SK-N-MC (cell line): Measurements from ENCODE around the gene CHN1.
A peak's percentile ranks its signal among the peaks of the same experiment; 100 is the strongest.

ENCODE experiments used
- DNase-seq: peaks from one replicate; pipeline ENCODE4 v3.0.0-alpha.2; 2011; ENCODE audit warnings: low read depth, low spot score
- H3K27ac ChIP-seq: fragments of 200-600 bp; sonication (generic); 2 replicates; pipeline ENCODE4 v1.5.1; 2016; ENCODE audit warnings: mixed run types
- H3K36me3 ChIP-seq: fragments of 200-600 bp; sonication (generic); 2 replicates; pipeline ENCODE4 v1.6.1; 2017; ENCODE audit warnings: antibody characterized with exemption, low read length, mixed read lengths; ENCODE audit not compliant: insufficient read depth
- H3K4me3 ChIP-seq: fragments of 200-600 bp; sonication (generic); 2 replicates; pipeline ENCODE4 v1.5.1; 2016
- H3K9ac ChIP-seq: fragments of 200-600 bp; sonication (generic); 2 replicates; pipeline ENCODE4 v1.8.0; 2017; ENCODE audit warnings: mixed run types, mixed read lengths; ENCODE audit not compliant: insufficient read length
- H3K9me3 ChIP-seq: fragments of 200-600 bp; sonication (generic); 2 replicates; pipeline ENCODE4 v1.6.1; 2017; ENCODE audit warnings: low read depth, mild to moderate bottlenecking, antibody characterized with exemption, low read length, moderate library complexity, mixed read lengths
- EZH2 ChIP-seq: fragments of 200-600 bp; sonication (generic); IDR thresholded peaks from one replicate; pipeline ENCODE4 v1.6.1; 2017; ENCODE audit warnings: antibody characterized with exemption
- FOXP2 ChIP-seq: optimal IDR thresholded peaks from 2 replicates; pipeline ENCODE3; 2011; ENCODE audit warnings: mild to moderate bottlenecking, moderate library complexity; ENCODE audit not compliant: insufficient read depth; ENCODE audit errors: extremely low read length, control extremely low read depth
- POLR2AphosphoS5 ChIP-seq: IDR thresholded peaks from 2 replicates; pipeline ENCODE4 v1.6.1; 2012; ENCODE audit warnings: mild to moderate bottlenecking, low read depth, low read length, borderline replicate concordance

The CHN1 gene

DNA sequence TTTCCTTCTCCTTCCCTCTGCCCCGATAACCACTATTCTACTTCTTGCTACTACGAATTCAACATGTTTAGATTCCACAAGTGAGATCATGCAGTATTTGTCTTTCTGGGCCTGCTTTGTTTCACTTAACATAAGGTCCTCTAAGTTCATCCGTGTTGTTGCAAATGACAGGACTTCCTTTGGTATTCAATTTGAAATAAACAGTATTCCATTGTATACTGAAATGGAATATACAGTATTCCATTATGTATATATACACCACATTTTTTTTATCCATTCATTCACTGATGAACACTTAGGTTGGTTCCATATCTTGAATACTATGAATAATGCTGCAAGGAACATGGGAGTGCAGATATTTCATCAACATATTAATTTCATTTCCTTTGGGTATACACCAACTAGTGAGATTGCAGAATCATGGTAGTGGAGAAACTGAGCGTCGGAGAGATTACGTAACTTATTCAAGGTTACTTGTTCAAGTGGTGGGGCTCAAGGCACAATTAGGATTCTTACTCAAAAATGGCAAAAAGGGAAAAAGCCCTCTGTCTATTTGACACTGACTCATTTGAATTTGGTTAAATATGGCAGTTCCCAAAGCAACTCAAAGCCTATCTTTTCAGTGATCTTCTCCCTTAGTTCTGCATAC is 85.1 kb downstream of the CHN1 start:
- DNase-seq = no peak
- Histone ChIP-seq H3K27ac (no peak overlapping the region), H3K9ac (no peak overlapping the region), H3K36me3 (0 out of 2 replicates have a peak, but pooled peaks cover 9% of the 10 kb centered on the region), H3K4me3 (no peak overlapping the region), H3K9me3 (peaks cover 3% of the 10 kb centered on the region; the same call in 1 of the 2 replicates)
- no peak for TF ChIP-seq POLR2AphosphoS5

- H3K36me3 ChIP-seq = peaks cover 6% of the 10 kb centered on the region; the same call in 1 of the 2 replicates
- no peak overlapping the region for H3K27ac ChIP-seq
- TF ChIP-seq EZH2 (no peak), POLR2AphosphoS5 (no peak), FOXP2 (no peak)
- H3K9me3 ChIP-seq = peaks cover 3% of the 10 kb centered on the region; the same call in 1 of the 2 replicates
- no peak overlapping the region for H3K9ac ChIP-seq
- DNase-seq = no peak
- no peak overlapping the region for H3K4me3 ChIP-seq
Observed at GRCh38 chr2:174918886-174919526, 86.2 kb downstream of the CHN1 start.

DNA sequence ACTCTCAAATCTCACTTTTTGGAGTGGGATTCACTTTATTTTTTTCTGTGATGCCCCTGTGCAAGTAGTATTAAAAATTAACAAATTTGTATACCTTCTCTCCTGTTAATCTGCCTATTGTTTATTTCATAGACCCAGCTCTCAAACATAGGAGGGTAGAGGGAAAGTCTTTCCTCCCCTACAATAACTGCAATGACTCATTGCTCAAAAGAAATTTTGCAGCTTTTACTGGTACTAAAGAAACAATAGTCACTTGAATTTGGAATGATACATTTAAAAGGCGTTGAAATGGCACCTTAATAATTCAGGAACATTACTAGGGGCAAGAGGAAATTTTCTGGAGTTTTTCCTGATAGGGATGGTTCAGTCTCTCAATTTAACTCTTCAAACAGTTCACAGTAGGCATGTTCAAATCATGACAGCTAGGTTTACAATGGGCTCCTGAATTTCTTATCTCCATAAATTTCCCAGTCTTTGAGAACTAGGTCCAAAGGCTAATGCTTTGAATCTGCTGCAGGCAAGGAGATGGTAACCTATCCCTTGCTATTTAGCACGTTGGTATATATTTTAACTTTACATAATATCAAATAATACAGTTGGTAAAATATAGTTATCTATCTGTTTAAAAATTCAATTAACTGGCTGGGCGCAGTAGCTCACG is 88.8 kb downstream of the CHN1 start:
- Histone ChIP-seq H3K9me3 (no peaks in the 10 kb centered on the region; the same call in 1 of the 2 replicates), H3K36me3 (peaks cover 12% of the 10 kb centered on the region; the same call in 1 of the 2 replicates), H3K4me3 (no peak overlapping the region), H3K27ac (peak overlapping the region; percentile 68), H3K9ac (no peak overlapping the region)
- TF ChIP-seq POLR2AphosphoS5 = no peak
- no peak for TF ChIP-seq EZH2
- TF ChIP-seq FOXP2 = no peak
- no peak for DNase-seq

GRCh38 chr2:174914853-174915760 is 90.1 kb downstream of the CHN1 start:
- Histone ChIP-seq H3K36me3 (peaks cover 12% of the 10 kb centered on the region; the same call in 1 of the 2 replicates), H3K4me3 (peak overlapping the region; percentile 40), H3K27ac (peak overlapping the region; percentile 68), H3K9ac (no peak overlapping the region), H3K9me3 (no peaks in the 10 kb centered on the region)
- peak; percentile 91 for DNase-seq
- TF ChIP-seq FOXP2 (peak; percentile 33), POLR2AphosphoS5 (no peak)

DNA sequence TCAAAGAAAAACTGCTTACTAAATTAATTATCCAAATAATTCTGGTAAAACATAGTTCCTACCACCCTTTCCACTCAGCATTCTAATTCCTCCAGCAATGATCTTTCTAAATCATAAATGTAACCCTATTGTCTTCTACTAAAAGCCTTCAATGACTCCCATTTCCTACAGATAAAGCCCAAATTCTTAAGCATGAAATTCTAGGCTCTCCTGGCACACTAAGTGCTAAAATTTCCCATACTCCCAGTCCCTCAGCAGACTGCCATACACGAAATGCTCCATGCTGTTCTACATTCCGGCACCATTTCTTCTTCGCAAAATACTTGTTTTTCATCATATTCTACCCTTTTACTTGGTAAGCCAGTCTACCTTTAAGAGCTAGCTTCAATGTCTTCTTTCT is 96.9 kb downstream of the CHN1 start:
- H3K9me3 ChIP-seq = no peaks in the 10 kb centered on the region
- H3K9ac ChIP-seq = no peak overlapping the region
- no peak overlapping the region for H3K27ac ChIP-seq
- no peak for TF ChIP-seq EZH2
- DNase-seq = no peak
- 0 out of 2 replicates have a peak, but pooled peaks cover 5% of the 10 kb centered on the region for H3K36me3 ChIP-seq
- no peak overlapping the region for H3K4me3 ChIP-seq

- Histone ChIP-seq H3K9me3 (no peaks in the 10 kb centered on the region), H3K9ac (no peak overlapping the region), H3K27ac (no peak overlapping the region), H3K36me3 (no peaks in the 10 kb centered on the region), H3K4me3 (no peak overlapping the region)
- no peak for DNase-seq
- TF ChIP-seq FOXP2 (no peak), EZH2 (no peak), POLR2AphosphoS5 (no peak)
Observed at GRCh38 chr2:174903264-174903556, 102.0 kb downstream of the CHN1 start.

DNA sequence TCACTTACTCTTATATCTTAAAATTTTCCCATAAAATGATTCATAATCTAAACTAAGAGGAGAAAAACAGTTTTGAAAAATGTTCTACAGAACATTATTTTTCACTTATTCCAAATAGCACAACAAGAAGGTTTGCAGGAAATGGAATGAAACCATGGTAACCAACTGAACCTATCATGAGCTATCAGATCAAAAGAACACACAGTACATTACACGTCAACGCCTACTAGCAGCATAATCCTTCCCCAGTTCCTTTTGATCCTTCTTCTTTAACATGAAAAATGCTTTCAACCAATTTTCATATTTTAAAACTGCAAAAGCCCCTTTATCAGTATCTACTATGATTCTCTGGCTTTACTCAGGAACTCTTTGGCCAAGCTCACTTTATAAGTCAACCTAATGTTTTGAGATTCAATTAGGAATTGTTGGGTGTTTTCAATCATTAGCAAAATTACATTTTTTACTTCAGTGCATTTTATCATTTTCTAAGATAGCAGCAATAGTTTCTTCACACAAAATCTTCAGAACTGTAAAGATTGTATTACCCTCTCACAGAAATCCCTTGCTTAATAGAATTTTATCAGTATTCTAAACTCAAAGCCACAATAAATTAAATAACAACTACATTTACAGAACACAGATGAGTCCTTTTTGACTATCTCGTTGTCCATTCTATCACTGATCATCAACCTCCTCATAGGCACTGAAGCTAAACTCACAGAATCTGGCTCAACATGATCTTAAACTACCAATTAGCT is 102.5 kb downstream of the CHN1 start:
- no peaks in the 10 kb centered on the region for H3K36me3 ChIP-seq
- H3K4me3 ChIP-seq = no peak overlapping the region
- no peak overlapping the region for H3K9ac ChIP-seq
- peak overlapping the region; percentile 7; the same call in 1 of the 2 replicates for H3K27ac ChIP-seq
- no peak for DNase-seq
- no peak for TF ChIP-seq EZH2
- TF ChIP-seq POLR2AphosphoS5 = no peak
- TF ChIP-seq FOXP2 = no peak
- no peaks in the 10 kb centered on the region for H3K9me3 ChIP-seq
